Measurements from ENCODE around the gene ZNF423. TPM values are rescaled to one million over a fixed set of nuclear protein-coding genes. Genes with fewer than 3 reads are reported as not detected.

Gene ZNF423
- total RNA-seq, 1 donor from 2014 or later: 10.6 TPM

DNA sequence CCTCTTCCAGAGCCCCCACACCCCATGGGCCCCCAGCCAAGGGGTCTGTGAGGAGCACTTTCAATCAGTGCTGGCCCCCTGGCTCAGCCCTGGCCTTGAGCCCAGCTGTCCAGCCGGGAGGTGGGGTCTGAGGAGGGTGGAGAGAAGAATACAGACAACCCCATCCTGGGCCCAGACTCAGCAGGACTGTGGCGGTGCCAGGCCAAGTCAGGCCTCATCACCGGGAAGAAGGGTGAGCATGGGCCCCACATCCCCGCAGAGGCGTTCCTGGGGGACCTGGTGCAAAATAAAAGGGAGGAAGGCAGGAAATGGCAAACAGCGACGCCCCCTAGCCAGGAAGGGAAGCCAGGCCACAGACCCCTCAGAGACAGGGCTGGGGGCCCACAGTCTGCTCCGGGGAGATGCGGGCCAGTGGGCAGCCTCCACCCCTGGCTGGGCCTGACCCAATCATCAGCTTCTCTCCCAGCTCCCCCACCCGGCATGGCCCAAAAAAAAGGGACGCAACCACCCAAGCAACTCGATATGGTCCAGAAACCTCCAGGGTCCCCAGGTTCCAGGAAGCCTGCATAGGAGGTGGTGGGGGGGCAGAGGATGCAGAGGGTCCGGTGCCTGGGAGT lies 20.6 kb downstream of the ZNF423 start:
- H3K36me3 Mint-ChIP-seq (ENCODE audit: low read depth, unreplicated experiment): peaks cover 5% of the 10 kb centered on the region
- no peak overlapping the region for H3K4me3 Mint-ChIP-seq (ENCODE audit: unreplicated experiment)
- no peaks in the 10 kb centered on the region for H3K9me3 Mint-ChIP-seq (ENCODE audit: unreplicated experiment)
- FAIRE-seq: no peak
- no peak overlapping the region for H3K27ac Mint-ChIP-seq (ENCODE audit: unreplicated experiment)
- DNase-seq (ENCODE audit: low read depth): no peak
- Histone ChIP-seq H3K27ac (ENCODE audit: low read depth, low read length) (no peak overlapping the region), H2AFZ (ENCODE audit: low read depth, low read length) (no peak overlapping the region), H3K9ac (ENCODE audit: low read length) (no peak overlapping the region), H3K9me3 (ENCODE audit: insufficient read depth, low read depth, low read length) (no peaks in the 10 kb centered on the region), H3K4me2 (ENCODE audit: low read length) (peak overlapping the region; percentile 26), H3K36me3 (ENCODE audit: insufficient read depth, low read length) (no peaks in the 10 kb centered on the region), H3K79me2 (ENCODE audit: insufficient read depth, low read length) (no peaks in the 10 kb centered on the region), H3K27me3 (ENCODE audit: insufficient read depth, low read length) (no peaks in the 10 kb centered on the region), H3K4me3 (ENCODE audit: insufficient read depth, low read depth, low read length) (no peak overlapping the region), H4K20me1 (ENCODE audit: insufficient read depth, low read length) (peaks cover 11% of the 10 kb centered on the region), H3K4me1 (ENCODE audit: insufficient read depth, low read length) (peaks cover 16% of the 10 kb centered on the region)
- peaks cover 4% of the 10 kb centered on the region for H3K27me3 Mint-ChIP-seq (ENCODE audit: low read depth, unreplicated experiment)
- no peak for TF ChIP-seq EZH2 (IDR thresholded peaks at IDR 0.05; ENCODE audit: insufficient read depth, low read length)
- TF ChIP-seq, protein P1, sequence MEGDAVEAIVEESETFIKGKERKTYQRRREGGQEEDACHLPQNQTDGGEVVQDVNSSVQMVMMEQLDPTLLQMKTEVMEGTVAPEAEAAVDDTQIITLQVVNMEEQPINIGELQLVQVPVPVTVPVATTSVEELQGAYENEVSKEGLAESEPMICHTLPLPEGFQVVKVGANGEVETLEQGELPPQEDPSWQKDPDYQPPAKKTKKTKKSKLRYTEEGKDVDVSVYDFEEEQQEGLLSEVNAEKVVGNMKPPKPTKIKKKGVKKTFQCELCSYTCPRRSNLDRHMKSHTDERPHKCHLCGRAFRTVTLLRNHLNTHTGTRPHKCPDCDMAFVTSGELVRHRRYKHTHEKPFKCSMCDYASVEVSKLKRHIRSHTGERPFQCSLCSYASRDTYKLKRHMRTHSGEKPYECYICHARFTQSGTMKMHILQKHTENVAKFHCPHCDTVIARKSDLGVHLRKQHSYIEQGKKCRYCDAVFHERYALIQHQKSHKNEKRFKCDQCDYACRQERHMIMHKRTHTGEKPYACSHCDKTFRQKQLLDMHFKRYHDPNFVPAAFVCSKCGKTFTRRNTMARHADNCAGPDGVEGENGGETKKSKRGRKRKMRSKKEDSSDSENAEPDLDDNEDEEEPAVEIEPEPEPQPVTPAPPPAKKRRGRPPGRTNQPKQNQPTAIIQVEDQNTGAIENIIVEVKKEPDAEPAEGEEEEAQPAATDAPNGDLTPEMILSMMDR (IDR thresholded peaks at IDR 0.05; ENCODE audit: insufficient read depth, low read depth, low read length): no peak
- peaks cover 22% of the 10 kb centered on the region for H3K4me1 Mint-ChIP-seq (ENCODE audit: low read depth, unreplicated experiment)

DNA sequence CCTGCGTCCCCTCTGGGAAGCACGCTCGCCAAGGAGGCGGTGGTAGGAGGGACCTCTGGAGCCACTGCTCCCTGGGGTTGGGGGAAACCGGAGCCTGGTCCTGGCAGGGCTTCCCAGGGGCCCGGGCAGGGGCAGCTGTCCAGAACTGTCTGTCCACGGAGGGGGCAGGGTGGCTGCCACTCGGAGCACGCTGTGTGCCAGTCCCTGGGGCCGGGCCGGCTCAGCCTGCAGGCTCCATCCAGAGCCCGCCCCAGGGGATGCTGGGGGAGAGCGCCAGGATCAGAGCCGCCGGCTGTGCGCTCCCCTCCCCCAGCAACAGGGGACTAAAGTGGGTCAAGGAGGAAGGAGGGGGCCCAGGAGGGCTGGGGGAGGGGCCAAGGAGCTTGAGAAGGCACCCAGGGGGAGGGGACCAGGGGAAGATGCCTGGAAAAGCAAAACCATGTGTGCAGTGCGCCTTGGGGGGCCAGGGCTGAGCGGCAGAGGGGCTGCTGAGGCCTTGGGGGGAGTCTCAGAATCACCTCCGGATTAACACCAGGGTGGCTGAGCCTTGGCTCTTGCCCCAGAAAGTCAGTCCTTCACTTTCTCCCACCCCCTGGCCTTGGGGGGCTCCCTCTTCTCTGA lies 21.3 kb downstream of the ZNF423 start:
- Mint-ChIP-seq H3K27me3 (ENCODE audit: low read depth, unreplicated experiment) (peaks cover 4% of the 10 kb centered on the region), H3K4me1 (ENCODE audit: low read depth, unreplicated experiment) (peaks cover 19% of the 10 kb centered on the region), H3K9me3 (ENCODE audit: unreplicated experiment) (no peaks in the 10 kb centered on the region), H3K4me3 (ENCODE audit: unreplicated experiment) (no peak overlapping the region), H3K27ac (ENCODE audit: unreplicated experiment) (no peak overlapping the region), H3K36me3 (ENCODE audit: low read depth, unreplicated experiment) (peaks cover 5% of the 10 kb centered on the region)
- peaks cover 11% of the 10 kb centered on the region for H4K20me1 ChIP-seq (ENCODE audit: insufficient read depth, low read length)
- peaks cover 16% of the 10 kb centered on the region for H3K4me1 ChIP-seq (ENCODE audit: insufficient read depth, low read length)
- no peaks in the 10 kb centered on the region for H3K36me3 ChIP-seq (ENCODE audit: insufficient read depth, low read length)
- no peak for FAIRE-seq
- no peaks in the 10 kb centered on the region for H3K79me2 ChIP-seq (ENCODE audit: insufficient read depth, low read length)
- no peak overlapping the region for H3K4me3 ChIP-seq (ENCODE audit: insufficient read depth, low read depth, low read length)
- no peak overlapping the region for H3K9ac ChIP-seq (ENCODE audit: low read length)
- no peaks in the 10 kb centered on the region for H3K27me3 ChIP-seq (ENCODE audit: insufficient read depth, low read length)
- H3K9me3 ChIP-seq (ENCODE audit: insufficient read depth, low read depth, low read length): no peaks in the 10 kb centered on the region
- peak overlapping the region; percentile 26 for H2AFZ ChIP-seq (ENCODE audit: low read depth, low read length)
- TF ChIP-seq EZH2 (IDR thresholded peaks at IDR 0.05; ENCODE audit: insufficient read depth, low read length): no peak
- TF ChIP-seq, protein P1 (IDR thresholded peaks at IDR 0.05; ENCODE audit: insufficient read depth, low read depth, low read length): no peak
- H3K4me2 ChIP-seq (ENCODE audit: low read length): peak overlapping the region; percentile 26
- H3K27ac ChIP-seq (ENCODE audit: low read depth, low read length): no peak overlapping the region
- no peak for DNase-seq (ENCODE audit: low read depth)

Measured in astrocyte (in vitro differentiated cells and primary cell).